Adrenal gland (tissue), 12 donors: ENCODE measurements around the gene PRR3. TPM values are rescaled to one million over a fixed set of nuclear protein-coding genes. Genes with fewer than 3 reads are reported as not detected.
A peak's percentile ranks its signal among the peaks of the same experiment; 100 is the strongest.

Source experiments
- DNase-seq, 7 donors: peaks; one replicate each; pipeline ENCODE4 v3.0.0-alpha.2; 2019 to 2020
- H3K27ac ChIP-seq, 5 donors: fragments of 200-600 bp; sonication (generic) in 4 of 5; 1 replicate in 3 of 5; 2 replicates in 2 of 5; pipeline versions ENCODE4 v1.5.1 to v1.8.0; 2016 to 2020; ENCODE audit warnings: mild to moderate bottlenecking in 1 of 5
- H3K27me3 ChIP-seq: fragments of 200-600 bp; 2 replicates; pipeline ENCODE4 v1.8.0; 2021
- H3K36me3 ChIP-seq, 2 donors: fragments of 200-600 bp; replicated peaks in 1 of 2; 1 replicate in 1 of 2; 2 replicates in 1 of 2; pipeline versions ENCODE4 v1.5.1 to v1.8.0; 2018 to 2022
- H3K4me1 ChIP-seq, 2 donors: fragments of 200-600 bp; replicated peaks in 1 of 2; 1 replicate in 1 of 2; 2 replicates in 1 of 2; pipeline versions ENCODE4 v1.5.1 to v1.8.0; 2018 to 2021
- H3K4me3 ChIP-seq, 4 donors: fragments of 200-600 bp; sonication (generic) in 3 of 4; one replicate each; pipeline ENCODE4 v1.5.1; 2016 to 2018
- H3K9me3 ChIP-seq, 3 donors: fragments of 200-600 bp; sonication (generic) in 1 of 3; replicated peaks in 1 of 3; 1 replicate in 2 of 3; 2 replicates in 1 of 3; pipeline versions ENCODE4 v1.5.1 to v1.8.0; 2016 to 2021
- CTCF ChIP-seq, 6 experiments: fragments of 450-650 bp in 4 of 6; fragments of 200-600 bp in 2 of 6; sonication (generic) in 1 of 6; IDR thresholded peaks; 1 replicate in 5 of 6; 2 replicates in 1 of 6; pipeline versions ENCODE4 v1.5.1 to v1.8.0; 2016 to 2021; ENCODE audit warnings: antibody characterized with exemption in 6 of 6, mild to moderate bottlenecking in 2 of 6, moderate library complexity in 1 of 6
- POLR2A ChIP-seq, 2 donors: fragments of 450-650 bp; IDR thresholded peaks; one replicate each; pipeline ENCODE4 v1.6.1; 2017; ENCODE audit warnings: antibody characterized with exemption in 2 of 2, mild to moderate bottlenecking in 2 of 2, moderate library complexity in 1 of 2
- WGBS, 4 donors: extraction: QIAGEN DNeasy Blood & Tissue Kit in 2 of 4; methylation state at CpG; one replicate each; pipeline versions ENCODE4 v1.1.5 to v1.1.7; 2013 to 2017; 5-methylcytosine and 5-hydroxymethylcytosine counted together
- intact Hi-C, 2 donors: fragments of 100-400 bp; cut with DNase I; formaldehyde crosslinking; loops; one replicate each; pipeline versions ENCODE4 v1.14.1 to v1.15.0; 2022 to 2023
- polyA plus RNA-seq, 3 donors: library from polyadenylated mRNA; stranded (reverse); fragments of 200-250 nt in 2 of 3; fragments of 350-450 nt in 1 of 3; fragmentation: Illumina TruSeq in 1 of 3; extraction: RNeasy Lipid Tissue Mini Kit (QIAGEN cat#74804) in 1 of 3; gene quantifications; one replicate each; pipeline ENCODE4 v1.2.3, GENCODE V29; 2013 to 2014
- total RNA-seq, 9 donors: library from RNA; depleted of rRNA in 4 of 9; stranded (reverse); fragments of >200 nt in 4 of 9; fragments of 120-200 nt in 1 of 9; fragmentation: NEBNext Ultra II Directional in 1 of 9; extraction: Animal tissue kit (Norgen Biotek cat#: 25700) in 1 of 9; gene quantifications; one replicate each; pipeline versions ENCODE4 v1.1.0 to v1.2.4, GENCODE V29; 2013 to 2023
- donor health status: healthy with polysubstance abuse.
- donor health status: Bipolar disorder and iron deficiency.
- donor health status: DM: yes; HTN: yes; CAD: no.
- donor health status: DM: no; HTN: no; CAD: no.
- donor health status: DM: no; HTN: no; CAD: no.
- donor health status: DM: yes; HTN: yes; CAD: no.

The PRR3 gene
- total and polyA plus RNA-seq, 12 donors = 1.8 to 25.5 (median 12.1) TPM

DNA sequence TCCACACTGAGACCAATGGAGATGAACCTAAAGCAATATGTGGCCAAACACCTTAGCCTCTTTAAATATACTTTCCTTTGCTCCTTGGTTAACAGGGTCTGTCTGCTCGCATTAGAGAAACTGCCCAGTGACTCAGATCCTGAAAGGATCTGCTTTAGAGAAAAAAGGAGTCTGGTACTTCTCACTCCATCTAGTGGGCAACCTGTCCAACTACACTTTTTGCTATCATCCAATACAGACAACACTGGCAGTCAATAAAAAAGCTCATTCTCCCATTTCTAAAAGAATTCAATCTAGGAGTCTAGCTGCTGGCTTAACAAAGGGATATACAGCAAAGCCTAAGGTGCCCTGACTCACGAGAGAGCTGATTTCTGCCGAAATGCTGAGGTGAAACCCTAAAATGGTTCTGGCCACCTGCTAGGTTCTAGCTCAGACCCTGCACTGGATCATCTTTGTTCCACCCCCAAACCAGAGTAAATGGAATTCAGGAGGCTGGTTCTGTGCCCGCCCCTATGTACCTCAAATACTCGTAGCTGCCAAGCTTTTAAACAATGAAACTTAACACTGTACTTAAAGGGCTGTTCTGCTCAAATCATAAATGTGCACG is 12.3 kb upstream of the PRR3 start:
- TF ChIP-seq CTCF (IDR thresholded peaks at IDR 0.05) (peak; percentile 65 to 84 (median 79)), POLR2A (IDR thresholded peaks at IDR 0.05) (no peak)
- no peak overlapping the region for H3K4me3 ChIP-seq
- no peak overlapping the region for H3K27ac ChIP-seq
- H3K9me3 ChIP-seq = no peaks in the 10 kb centered on the region
- no peaks in the 10 kb centered on the region for H3K27me3 ChIP-seq
- H3K4me1 ChIP-seq = peaks cover 3 to 7% of the 10 kb centered on the region in 2 donors
- H3K36me3 ChIP-seq = peaks cover 0 to 35% of the 10 kb centered on the region in 2 donors
- DNase-seq = peak in 4 of 7 donors; percentile 29 to 51 (median 40)
- intact Hi-C loops = loop anchor here in 1 of 2 donors (5.0 kb wide), 2 partner anchors 43 to 62 kb away; no protein-coding TSS in a partner anchor
- 27 to 35% (median 29%) methylated on average over 6 of the region's 6 CpGs for WGBS, 4 donors

GRCh38 chr6:30547454-30547853 is 9.6 kb upstream of the PRR3 start:
- TF ChIP-seq CTCF (IDR thresholded peaks at IDR 0.05) = no peak
- TF ChIP-seq POLR2A (IDR thresholded peaks at IDR 0.05) = no peak
- Histone ChIP-seq H3K4me1 (no peaks in the 10 kb centered on the region), H3K27ac (no peak overlapping the region), H3K36me3 (peaks cover 0 to 60% of the 10 kb centered on the region in 2 donors), H3K27me3 (no peaks in the 10 kb centered on the region), H3K4me3 (no peak overlapping the region), H3K9me3 (no peaks in the 10 kb centered on the region)
- 87 to 93% (median 89%) methylated on average over 6 of the region's 6 CpGs for WGBS, 4 donors
- no peak for DNase-seq
- intact Hi-C loops = loop anchor here in 1 of 2 donors (5.0 kb wide), 1 partner anchor 65 kb away; no protein-coding TSS in a partner anchor

- no peak overlapping the region for H3K4me3 ChIP-seq
- peak in 2 of 7 donors; percentile 19 to 41 for DNase-seq
- no peak for TF ChIP-seq POLR2A (IDR thresholded peaks at IDR 0.05)
- no peak for TF ChIP-seq CTCF (IDR thresholded peaks at IDR 0.05)
- H3K4me1 ChIP-seq = no peaks in the 10 kb centered on the region
- no peak overlapping the region for H3K27ac ChIP-seq
- H3K27me3 ChIP-seq = no peaks in the 10 kb centered on the region
- WGBS, 4 donors = 51 to 58% (median 54%) methylated on average over 2 of the region's 2 CpGs
- H3K36me3 ChIP-seq = peaks cover 0 to 69% of the 10 kb centered on the region in 2 donors
- intact Hi-C loops = loop anchor here in 1 of 2 donors (5.0 kb wide), 1 partner anchor 66 kb away; no protein-coding TSS in a partner anchor
- H3K9me3 ChIP-seq = no peaks in the 10 kb centered on the region
These were observed 8.7 kb upstream of the PRR3 start for GRCh38 chr6:30548375-30548774.

GRCh38 chr6:30554404-30554803 is 2.7 kb upstream of the PRR3 start:
- intact Hi-C loops = no loop called here
- no peak for TF ChIP-seq CTCF (IDR thresholded peaks at IDR 0.05)
- no peak for TF ChIP-seq POLR2A (IDR thresholded peaks at IDR 0.05)
- Histone ChIP-seq H3K27me3 (no peaks in the 10 kb centered on the region), H3K9me3 (no peaks in the 10 kb centered on the region), H3K27ac (no peak overlapping the region), H3K4me1 (peaks cover 7 to 23% of the 10 kb centered on the region in 2 donors), H3K36me3 (peaks cover 0 to 46% of the 10 kb centered on the region in 2 donors), H3K4me3 (no peak overlapping the region)
- no peak for DNase-seq
- 92 to 97% (median 93%) methylated on average over 4 of the region's 4 CpGs for WGBS, 4 donors
